HL-60/S4 (cell line): ENCODE measurements around the gene INTS1.

Experiments used
- in situ Hi-C: fragments of 300-500 bp; cut with MboI; formaldehyde crosslinking; loops from 2 replicates; pipeline ENCODE4 v1.14.3; 2022; ENCODE audit warnings: low sequenced_read_pairs

The INTS1 gene

GRCh38 chr7:1503816-1504775, at the start of gene INTS1:
Gene INTS1 (minus strand): TSS chr7:1504389. CDS start chr7:1503960, 429 bp downstream.
- in situ Hi-C loops, result no loop called here

DNA sequence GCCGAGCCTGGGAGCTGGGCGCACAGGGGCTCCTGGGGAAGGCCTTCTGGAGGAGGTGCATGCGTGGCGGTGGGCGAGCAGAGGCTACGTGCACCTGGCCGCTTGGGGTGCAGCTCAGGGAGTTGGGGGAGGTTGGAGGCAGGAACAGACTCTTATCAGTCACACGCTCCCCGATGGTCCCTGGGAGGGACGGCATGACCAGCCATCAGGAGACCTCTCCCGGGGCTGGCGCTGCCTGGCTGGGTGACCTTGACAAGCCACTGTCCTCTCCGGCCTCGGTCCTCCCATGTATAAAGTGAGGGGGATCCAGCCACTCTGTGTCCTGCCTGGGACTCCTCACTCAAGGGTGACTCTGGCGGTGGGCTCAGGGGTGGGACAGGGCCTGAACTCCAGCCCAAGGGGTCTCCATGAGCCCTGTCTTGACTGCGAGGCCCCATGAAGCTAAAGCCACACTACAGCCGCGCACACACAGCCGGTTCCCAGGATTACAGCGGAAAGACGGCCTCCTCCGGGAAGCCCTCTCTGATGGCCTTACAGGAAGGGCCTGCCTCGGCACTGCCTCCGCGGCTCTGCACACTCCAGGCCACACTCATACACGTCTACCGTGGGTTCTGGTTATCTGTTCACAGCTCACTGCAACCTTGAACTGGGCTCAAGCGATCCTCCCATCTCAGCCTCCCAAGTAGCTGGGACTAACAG, 49.5 kb upstream of the INTS1 start:
- in situ Hi-C loops, result no loop called here

GRCh38 chr7:1552200-1552599, 48.0 kb upstream of the INTS1 start:
- in situ Hi-C loops, result no loop called here

DNA sequence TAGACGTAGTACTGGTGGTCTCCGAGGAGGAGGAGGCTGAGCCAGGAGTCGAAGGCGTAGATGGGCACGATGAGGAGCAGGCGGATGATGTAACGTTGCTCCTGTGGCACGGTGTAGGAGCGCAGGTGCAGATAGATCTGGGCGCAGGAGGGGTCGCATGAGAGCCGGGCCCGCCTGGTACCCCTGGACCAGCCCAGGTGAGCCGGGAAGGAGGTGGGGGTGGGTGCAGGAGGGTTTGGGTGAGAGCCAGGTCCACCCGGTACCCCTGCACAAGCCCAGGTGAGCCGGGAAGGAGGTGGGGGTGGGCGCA, 46.6 kb upstream of the INTS1 start:
- in situ Hi-C loops, result no loop called here

DNA sequence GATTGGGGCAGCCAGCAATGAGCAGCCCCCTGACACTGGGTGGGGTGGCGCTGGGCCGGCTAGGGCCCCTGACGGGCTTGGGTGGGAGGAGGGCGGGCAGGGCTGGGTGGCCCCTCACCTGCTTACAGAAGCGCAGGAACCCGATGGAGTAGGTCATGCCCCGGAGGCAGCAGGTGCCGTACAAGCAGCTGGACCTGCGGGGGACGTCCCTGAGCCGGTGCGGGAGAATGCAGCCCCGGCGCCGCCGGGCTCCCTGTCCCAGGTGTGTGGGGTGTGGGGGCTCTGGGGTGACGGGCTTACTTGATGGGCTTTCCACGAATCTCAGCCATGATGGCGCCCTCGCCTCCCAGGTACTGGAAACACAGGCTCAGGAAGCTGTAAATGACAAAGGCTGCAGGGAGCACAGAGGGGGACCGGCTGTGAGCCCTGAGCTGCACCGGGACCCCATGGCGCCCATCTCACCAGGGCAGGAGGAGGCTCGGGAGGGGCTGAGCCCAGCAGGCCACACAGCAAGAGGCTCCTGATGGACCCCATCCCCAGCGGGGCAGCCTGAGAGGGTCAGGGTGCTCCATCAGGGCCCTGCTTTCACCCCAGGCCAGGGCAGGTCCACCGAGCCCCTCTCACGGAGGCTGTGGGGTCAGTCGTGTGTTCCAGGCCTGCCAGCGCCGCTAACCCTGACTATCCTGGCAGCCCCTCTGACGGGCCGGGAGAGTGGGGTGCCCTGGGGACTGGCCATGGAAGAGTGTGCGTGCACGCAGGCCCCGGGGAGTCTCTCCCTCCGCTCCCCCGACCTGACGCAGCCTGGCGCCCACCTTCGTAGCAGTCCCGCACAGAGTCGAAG, 46.0 kb upstream of the INTS1 start:
- in situ Hi-C loops, result no loop called here

- in situ Hi-C loops, result no loop called here
Observed at GRCh38 chr7:1549357-1550004, 45.3 kb upstream of the INTS1 start.

- in situ Hi-C loops, result no loop called here
Observed at GRCh38 chr7:1548944-1549343, 44.8 kb upstream of the INTS1 start.

DNA sequence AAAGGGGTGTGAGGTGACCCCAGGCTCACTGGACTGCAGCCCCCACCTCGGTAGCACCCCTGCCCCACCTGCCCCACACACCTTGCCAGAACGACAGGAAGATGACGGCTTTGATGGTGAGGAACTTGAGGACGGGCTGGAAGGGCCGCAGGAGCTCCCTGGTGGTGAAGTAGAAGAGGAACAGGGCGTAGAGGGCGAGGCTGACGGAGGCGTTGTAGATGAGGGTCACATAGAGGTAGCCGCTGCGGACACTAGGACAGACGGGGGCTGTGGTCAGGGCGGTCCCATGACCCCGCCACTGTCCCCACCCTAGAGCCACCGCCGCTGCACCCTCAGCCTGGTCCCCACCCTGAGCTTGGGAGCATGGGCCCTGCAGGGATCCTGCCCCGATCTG, 44.2 kb upstream of the INTS1 start:
- in situ Hi-C loops, result no loop called here

DNA sequence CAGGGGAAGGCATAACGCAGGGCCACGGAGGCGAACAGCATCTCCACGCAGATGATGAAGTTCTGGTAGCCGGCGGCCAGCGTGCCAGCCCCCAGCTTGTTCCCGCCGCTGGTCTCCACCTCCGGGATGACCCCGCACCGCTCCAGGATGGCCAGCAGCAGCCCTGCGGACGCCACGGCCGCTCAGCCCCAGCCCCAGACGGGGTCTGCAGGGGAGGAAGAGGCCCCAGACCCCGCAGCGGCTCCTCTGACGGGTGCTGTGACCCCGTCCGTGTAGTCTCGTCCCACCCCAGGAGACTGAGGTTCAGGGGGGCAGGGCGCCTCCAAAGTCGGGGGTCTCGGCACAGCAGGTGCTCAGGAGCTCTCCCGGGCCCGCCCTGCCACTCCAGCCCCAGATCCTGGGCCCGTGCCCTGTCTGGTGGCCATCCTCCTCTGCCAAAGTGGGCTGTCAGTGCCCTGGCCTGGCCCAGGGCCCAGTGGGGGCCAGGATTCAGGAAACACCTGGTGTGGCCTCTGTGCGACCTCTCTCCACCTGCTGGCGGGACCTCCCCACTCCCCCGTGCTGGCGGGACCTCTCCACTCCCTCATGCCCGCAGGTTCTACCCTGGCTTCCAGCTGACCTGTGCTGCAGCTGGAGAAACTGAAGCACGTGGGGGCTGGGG, 43.7 kb upstream of the INTS1 start:
- in situ Hi-C loops, result no loop called here

DNA sequence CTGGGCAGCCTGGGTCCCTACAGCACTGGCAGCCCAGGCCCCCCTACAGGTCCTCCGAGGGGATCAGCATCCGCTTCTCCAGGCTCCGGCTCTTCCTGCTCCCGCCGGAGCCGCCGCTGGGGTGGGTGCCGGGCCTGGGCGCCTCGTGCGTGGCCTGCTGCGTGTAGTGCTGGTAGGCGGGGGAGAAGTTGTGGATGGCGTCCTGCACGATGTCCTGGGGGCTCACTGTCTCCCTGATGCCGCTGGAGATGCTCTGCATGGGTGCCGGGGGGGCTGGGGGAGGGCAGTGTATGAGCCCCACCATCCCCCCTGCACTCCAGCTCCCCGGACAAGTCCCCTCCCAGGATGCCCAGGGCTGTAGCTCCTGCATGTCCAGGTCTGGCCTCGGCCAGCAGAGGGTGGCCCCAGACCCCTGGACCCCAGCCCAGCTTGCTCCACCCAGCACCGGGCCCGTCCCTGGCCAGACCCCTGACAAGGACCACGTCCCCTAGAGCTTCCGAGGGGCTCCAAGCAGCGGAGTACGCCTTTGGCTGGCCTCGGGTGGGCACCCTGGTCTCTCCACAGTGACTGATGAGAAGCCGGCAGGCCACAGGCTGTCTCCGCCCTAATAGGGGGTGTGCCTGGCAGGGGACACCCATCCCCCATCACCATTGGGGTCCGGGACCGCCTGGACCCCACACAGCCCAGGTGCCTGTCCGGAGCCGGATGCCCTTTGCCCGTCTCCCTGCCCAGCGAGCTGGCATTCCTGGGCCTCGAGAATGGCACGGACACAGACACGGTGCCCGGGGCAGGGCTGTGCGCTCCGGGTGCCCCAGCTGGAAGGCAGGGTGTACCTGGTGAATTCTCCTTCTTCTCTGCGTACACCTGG, 43.0 kb upstream of the INTS1 start:
- in situ Hi-C loops, result no loop called here

GRCh38 chr7:1546274-1546908, 42.2 kb upstream of the INTS1 start:
- in situ Hi-C loops, result no loop called here

- in situ Hi-C loops, result no loop called here
Observed at GRCh38 chr7:1545417-1546246, 41.4 kb upstream of the INTS1 start.

DNA sequence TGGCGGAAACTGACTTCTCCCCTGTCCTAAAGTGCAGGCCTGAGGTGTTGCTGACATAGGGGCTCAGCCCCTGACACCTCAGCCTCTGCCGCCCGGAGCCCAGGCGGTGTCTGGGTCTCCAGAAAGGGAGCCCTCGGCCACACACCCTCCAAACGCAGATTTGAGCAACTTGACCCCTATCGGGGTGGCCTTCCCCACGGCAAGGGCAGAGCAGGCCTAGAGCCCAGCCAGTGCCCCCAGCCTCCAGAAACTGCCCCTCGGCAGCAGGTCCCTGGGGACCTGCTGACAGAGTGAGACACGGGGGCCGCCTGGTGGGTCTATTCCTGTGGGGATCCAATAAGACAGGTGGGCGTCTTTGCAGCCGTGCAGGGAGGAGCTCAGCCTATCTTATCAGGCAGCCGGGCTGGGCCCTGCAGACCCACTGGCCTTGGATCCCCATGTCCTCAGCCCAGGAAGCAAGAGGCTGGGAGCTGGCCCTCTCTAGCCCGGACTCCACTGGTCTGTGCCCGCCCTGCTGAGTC, 40.8 kb upstream of the INTS1 start:
- in situ Hi-C loops, result no loop called here

GRCh38 chr7:1544178-1544895, 40.1 kb upstream of the INTS1 start:
- in situ Hi-C loops, result no loop called here

DNA sequence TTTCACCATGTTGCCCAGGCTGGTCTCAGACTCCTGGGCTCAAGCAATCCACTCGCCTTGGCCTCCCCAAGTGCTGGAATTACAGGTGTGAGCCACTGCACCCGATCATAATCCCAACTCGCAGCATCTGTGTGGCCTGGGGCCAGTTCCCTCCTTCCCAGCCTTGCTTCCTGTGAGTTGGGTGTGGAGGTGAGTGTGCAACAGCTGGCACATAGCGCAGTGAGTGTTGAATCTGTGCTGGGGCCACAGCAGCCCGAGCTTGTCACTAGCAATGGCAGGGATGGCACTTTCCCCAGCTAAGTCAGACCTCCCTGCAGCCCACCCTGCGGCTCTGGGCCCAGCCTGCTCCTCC, 39.6 kb upstream of the INTS1 start:
- in situ Hi-C loops, result no loop called here

- in situ Hi-C loops, result no loop called here
Observed at GRCh38 chr7:1542841-1543747, 38.9 kb upstream of the INTS1 start.
